K562 (cell line): ENCODE measurements around the gene NCCRP1. TPM values are rescaled to one million over a fixed set of nuclear protein-coding genes. Genes with fewer than 3 reads are reported as not detected.

Source experiments
- ATAC-seq: fragments of 200-7000 bp; cut with Tn5 transposase; 3 replicates; pipeline ENCODE4 v1.9.1; 2020; ENCODE audit warnings: moderate library complexity
- BruUV-seq: library from RNA; stranded (reverse); fragments of 400-500 nt; replicated peaks from 2 replicates; lab custom pipeline; 2021; lab: Mats Ljungman, UMichigan
- CTCF ChIA-PET: fragments of 300-600 bp; formaldehyde crosslinking; extraction: SDS; loops from one replicate; lab custom pipeline; 2021; ENCODE audit warnings: low intra/inter-chr PET ratio; lab: Yijun Ruan, JAX
- POLR2A ChIA-PET: fragments of 300-600, 350-650 bp; sonication (Branson Sonifier 250); formaldehyde crosslinking; extraction: SDS; loops from one replicate; lab custom pipeline; 2021; ENCODE audit warnings: antibody characterized with exemption, inconsistent platforms; lab: Yijun Ruan, JAX
- DNase-seq, 4 experiments: peaks; one replicate each; pipeline versions ENCODE4 v3.0.0 to v3.0.0-alpha.2; 2011 to 2018; ENCODE audit warnings: low spot score in 3 of 4, mixed read lengths in 3 of 4; ENCODE audit errors: extremely low read depth in 1 of 4
- FAIRE-seq: peaks from 2 replicates; lab custom pipeline; 2011; peaks lifted over from hg19 to GRCh38; lab: Jason Lieb, UNC
- H2AFZ ChIP-seq: 2 replicates; pipeline ENCODE4 v1.6.0; 2011; ENCODE audit warnings: low read depth, low read length, control low read depth, inconsistent platforms
- H3K27ac ChIP-seq: fragments of 200-600 bp; 3 replicates; pipeline ENCODE4 v1.8.0; 2011; ENCODE audit warnings: low read depth, mild to moderate bottlenecking, control low read depth, inconsistent platforms, low read length, moderate library complexity, mixed read lengths; ENCODE audit errors: extremely low read depth
- H3K27me3 ChIP-seq, 2 experiments: fragments of 300-600 bp in 1 of 2; 2 replicates in 1 of 2; 3 replicates in 1 of 2; pipeline versions ENCODE4 v1.6.0 to v1.8.0; 2011; ENCODE audit warnings: inconsistent platforms in 2 of 2, low read length in 2 of 2, mild to moderate bottlenecking in 1 of 2, mixed read lengths in 1 of 2, moderate library complexity in 1 of 2; ENCODE audit not compliant: control insufficient read depth in 2 of 2, insufficient read depth in 2 of 2
- H3K36me3 ChIP-seq: fragments of 300-600 bp; 3 replicates; pipeline ENCODE4 v1.8.0; 2011; ENCODE audit warnings: mild to moderate bottlenecking, low read length, inconsistent platforms; ENCODE audit not compliant: control insufficient read depth, insufficient read depth
- H3K4me1 ChIP-seq, 2 experiments: fragments of 200-600 bp in 1 of 2; replicated peaks in 1 of 2; 2 replicates in 1 of 2; 3 replicates in 1 of 2; pipeline versions ENCODE4 v1.5.1 to v1.8.0; 2011; ENCODE audit warnings: inconsistent platforms in 2 of 2, low read length in 2 of 2, mild to moderate bottlenecking in 1 of 2, mixed read lengths in 1 of 2, moderate library complexity in 1 of 2; ENCODE audit not compliant: control insufficient read depth in 2 of 2, insufficient read depth in 2 of 2
- H3K4me2 ChIP-seq: 2 replicates; pipeline ENCODE4 v1.6.1; 2011; ENCODE audit warnings: low read length, control low read depth, inconsistent platforms, mixed read lengths; ENCODE audit not compliant: insufficient read depth
- H3K4me3 ChIP-seq: fragments of 200-600 bp; sonication (generic), shearing (Covaris generic); 2 replicates; pipeline ENCODE4 v1.5.1; 2016; ENCODE audit warnings: control low read depth, inconsistent platforms
- H3K79me2 ChIP-seq: fragments of 200-600 bp; 3 replicates; pipeline ENCODE4 v1.8.0; 2011; ENCODE audit warnings: low read length, inconsistent platforms; ENCODE audit not compliant: control insufficient read depth, insufficient read depth
- H3K9ac ChIP-seq, 2 experiments: 2 replicates each; pipeline versions ENCODE4 v1.6.0 to v1.6.1; 2011; ENCODE audit warnings: low read depth in 2 of 2, low read length in 2 of 2, control low read depth in 1 of 2, inconsistent platforms in 1 of 2, mild to moderate bottlenecking in 1 of 2, mixed read lengths in 1 of 2; ENCODE audit not compliant: insufficient read depth in 1 of 2
- H3K9me1 ChIP-seq: one replicate; pipeline ENCODE4 v1.6.0; 2011; ENCODE audit warnings: inconsistent platforms, mild to moderate bottlenecking, low read length, moderate library complexity; ENCODE audit not compliant: control insufficient read depth, insufficient read depth
- H3K9me3 ChIP-seq: replicated peaks from 2 replicates; pipeline ENCODE4 v1.5.1; 2011; ENCODE audit warnings: low read depth, low read length, inconsistent platforms; ENCODE audit not compliant: control insufficient read depth, insufficient read depth
- H4K20me1 ChIP-seq: replicated peaks from 2 replicates; pipeline ENCODE4 v1.6.1; 2011; ENCODE audit warnings: low read length, inconsistent platforms, mixed read lengths; ENCODE audit not compliant: control insufficient read depth, insufficient read depth
- CLOCK ChIP-seq: fragments of 250-450 bp; sonication (Bioruptor Pico); IDR thresholded peaks from 2 replicates; pipeline ENCODE4 v1.4.0; 2020; ENCODE audit warnings: mild to moderate bottlenecking, moderate library complexity, borderline replicate concordance
- E2F6 ChIP-seq, 2 experiments: IDR thresholded peaks; 2 replicates each; pipeline ENCODE4 v1.6.1; 2011; ENCODE audit warnings: borderline replicate concordance in 1 of 2, control low read depth in 1 of 2, low read depth in 1 of 2, low read length in 1 of 2, mild to moderate bottlenecking in 1 of 2, mixed read lengths in 1 of 2, moderate library complexity in 1 of 2; ENCODE audit not compliant: insufficient read depth in 1 of 2, insufficient read length in 1 of 2, poor library complexity in 1 of 2, severe bottlenecking in 1 of 2; ENCODE audit errors: extremely low read depth in 1 of 2
- NRF1 ChIP-seq, 2 experiments: fragments of 450-650 bp; IDR thresholded peaks in 1 of 2; conservative IDR thresholded peaks in 1 of 2; 2 replicates each; pipeline ENCODE4 v1.6.1; 2014; ENCODE audit warnings: mild to moderate bottlenecking in 2 of 2
- XRCC3 ChIP-seq: fragments of 450-650 bp; IDR thresholded peaks from 2 replicates; pipeline ENCODE4 v1.6.1; 2017; ENCODE audit warnings: mild to moderate bottlenecking, moderate library complexity
- XRCC4 ChIP-seq: IDR thresholded peaks from one replicate; pipeline ENCODE4 v1.6.1; 2011; ENCODE audit not compliant: insufficient read depth, insufficient read length; ENCODE audit errors: extremely low read depth
- WGBS: fragments of 100-300 bp; shearing (Covaris generic); methylation state at CpG from one replicate; pipeline ENCODE4 v1.1.6; 2016; ENCODE audit warnings: low coverage, mixed read lengths; ENCODE audit not compliant: insufficient coverage; ENCODE audit errors: missing lambda C conversion rate; 5-methylcytosine and 5-hydroxymethylcytosine counted together
- in situ Hi-C: fragments of 300-500 bp; cut with MboI; formaldehyde crosslinking; loops from 4 replicates; pipeline ENCODE4 v1.15.0; 2018; ENCODE audit warnings: inconsistent platforms, mixed read lengths
- intact Hi-C: fragments of 100-400 bp; cut with micrococcal nuclease; formaldehyde crosslinking; loops from 2 replicates; pipeline ENCODE4 v1.14.2; 2022
- polyA plus RNA-seq, 8 experiments: library from polyadenylated mRNA; depleted of rRNA in 4 of 8; stranded (reverse) in 5 of 8; unstranded in 3 of 8; fragments of >200 nt; fragmentation: Nextera tagmentation in 2 of 8; fragmentation: Illumina TruSeq in 1 of 8; extraction: Ambion mirVana in 2 of 8; extraction: Trizol in 1 of 8; gene quantifications; 2 replicates each; pipeline versions ENCODE4 v1.2.1 to v1.2.3, GENCODE V29; 2011 to 2014; ENCODE audit warnings: inconsistent platforms in 1 of 8, missing spikeins in 1 of 8
- total RNA-seq, 7 experiments: library from RNA; depleted of rRNA in 6 of 7; stranded (reverse); fragments of >200 nt in 6 of 7; fragmentation: Illumina TruSeq in 2 of 7; extraction: Trizol in 2 of 7; gene quantifications; 2 replicates each; pipeline versions ENCODE4 v1.2.1 to v1.2.3, GENCODE V29; 2011 to 2021; ENCODE audit warnings: low replicate concordance in 1 of 7

The NCCRP1 gene
- total and polyA plus RNA-seq, 9 of the 15 experiments (the other 6 are each of a cell fraction or from before 2014, with no cell fraction given): 0.05 TPM; not detected in 8

GRCh38 chr19:39246951-39247669, 50.3 kb downstream of the NCCRP1 start:
- Histone ChIP-seq H3K4me3 (no peak overlapping the region), H2AFZ (no peak overlapping the region), H3K27me3 (no peaks in the 10 kb centered on the region), H3K79me2 (no peaks in the 10 kb centered on the region), H3K9me1 (no peaks in the 10 kb centered on the region), H3K27ac (no peak overlapping the region), H3K9ac (no peak overlapping the region), H3K36me3 (no peaks in the 10 kb centered on the region), H3K4me2 (no peak overlapping the region), H3K4me1 (peaks cover 5 to 22% of the 10 kb centered on the region in 2 experiments; a peak in 4 of 5 replicates), H3K9me3 (no peaks in the 10 kb centered on the region), H4K20me1 (no peaks in the 10 kb centered on the region)
- FAIRE-seq: no peak
- BruUV-seq: no TSS peak
- POLR2A ChIA-PET: no interaction called here
- peak in 2 of 4 experiments; percentile 33 to 45 for DNase-seq
- 0 out of 4 replicates have a peak, but pooled peaks of 1 of the 2 experiments have one; percentile 15 for TF ChIP-seq NRF1 (conservative IDR thresholded peaks at IDR 0.05 in 1 of 2, IDR thresholded peaks at IDR 0.05 in 1 of 2)
- no peak for TF ChIP-seq CLOCK (CRISPR knock-in tag)
- TF ChIP-seq XRCC3: no peak
- TF ChIP-seq XRCC4: no peak
- peak in 1 of 2 experiments; percentile 39 for TF ChIP-seq E2F6 (IDR thresholded peaks at IDR 0.05; ENCODE audit: borderline replicate concordance in 1 of 2, extremely low read depth in 1 of 2, insufficient read depth in 1 of 2, insufficient read length in 1 of 2, low read depth in 1 of 2, low read length in 1 of 2, poor library complexity in 1 of 2, severe bottlenecking in 1 of 2)
- WGBS: 61% methylated on average over 26 of the region's 42 CpGs
- peak; percentile 74 for ATAC-seq
- in situ Hi-C loops (no loop called here), intact Hi-C loops (no loop called here)
- CTCF ChIA-PET: no interaction called here
